ENCODE data around the gene SMG7. TPM values are rescaled to one million over a fixed set of nuclear protein-coding genes. Genes with fewer than 3 reads are reported as not detected.

Gene SMG7
- total RNA-seq, 1 donor from 2014 or later, result 41.4 TPM

- Mint-ChIP-seq H3K4me1 (ENCODE audit: unreplicated experiment) (no peaks in the 10 kb centered on the region), H3K27ac (ENCODE audit: unreplicated experiment) (no peak overlapping the region), H3K4me3 (ENCODE audit: unreplicated experiment) (no peak overlapping the region), H3K9me3 (ENCODE audit: unreplicated experiment) (no peaks in the 10 kb centered on the region), H3K27me3 (ENCODE audit: unreplicated experiment) (no peaks in the 10 kb centered on the region), H3K36me3 (ENCODE audit: unreplicated experiment) (peaks cover 38% of the 10 kb centered on the region)
- TF ChIP-seq, protein P1, sequence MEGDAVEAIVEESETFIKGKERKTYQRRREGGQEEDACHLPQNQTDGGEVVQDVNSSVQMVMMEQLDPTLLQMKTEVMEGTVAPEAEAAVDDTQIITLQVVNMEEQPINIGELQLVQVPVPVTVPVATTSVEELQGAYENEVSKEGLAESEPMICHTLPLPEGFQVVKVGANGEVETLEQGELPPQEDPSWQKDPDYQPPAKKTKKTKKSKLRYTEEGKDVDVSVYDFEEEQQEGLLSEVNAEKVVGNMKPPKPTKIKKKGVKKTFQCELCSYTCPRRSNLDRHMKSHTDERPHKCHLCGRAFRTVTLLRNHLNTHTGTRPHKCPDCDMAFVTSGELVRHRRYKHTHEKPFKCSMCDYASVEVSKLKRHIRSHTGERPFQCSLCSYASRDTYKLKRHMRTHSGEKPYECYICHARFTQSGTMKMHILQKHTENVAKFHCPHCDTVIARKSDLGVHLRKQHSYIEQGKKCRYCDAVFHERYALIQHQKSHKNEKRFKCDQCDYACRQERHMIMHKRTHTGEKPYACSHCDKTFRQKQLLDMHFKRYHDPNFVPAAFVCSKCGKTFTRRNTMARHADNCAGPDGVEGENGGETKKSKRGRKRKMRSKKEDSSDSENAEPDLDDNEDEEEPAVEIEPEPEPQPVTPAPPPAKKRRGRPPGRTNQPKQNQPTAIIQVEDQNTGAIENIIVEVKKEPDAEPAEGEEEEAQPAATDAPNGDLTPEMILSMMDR (IDR thresholded peaks at IDR 0.05), result no peak
- no peak for DNase-seq (ENCODE audit: extremely low spot score, unreplicated experiment)
Measured at GRCh38 chr1:183553331-183553730, 81.0 kb downstream of the SMG7 start.

DNA sequence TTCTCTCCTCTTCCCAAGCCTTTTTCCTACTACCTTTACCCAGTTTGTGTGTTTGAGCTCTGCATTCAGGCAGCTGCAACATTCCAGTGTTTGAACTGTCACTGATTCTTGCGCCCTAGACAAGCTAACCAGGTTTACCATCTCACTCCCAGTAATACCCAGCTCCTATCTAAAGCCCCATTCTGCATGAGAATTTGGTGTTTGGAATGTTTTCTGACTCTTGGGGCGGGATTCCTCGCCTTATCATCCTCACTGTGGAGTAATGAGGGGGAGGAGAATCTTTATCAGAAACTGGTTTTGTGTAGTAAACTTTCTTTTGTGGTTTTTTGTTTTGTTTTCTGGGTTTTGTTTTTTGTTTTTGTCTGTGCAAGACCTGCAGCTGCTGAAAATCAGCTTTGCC lies 81.5 kb downstream of the SMG7 start:
- TF ChIP-seq, protein P1 (IDR thresholded peaks at IDR 0.05), result no peak
- Mint-ChIP-seq H3K27ac (ENCODE audit: unreplicated experiment) (no peak overlapping the region), H3K27me3 (ENCODE audit: unreplicated experiment) (no peaks in the 10 kb centered on the region), H3K4me3 (ENCODE audit: unreplicated experiment) (no peak overlapping the region), H3K9me3 (ENCODE audit: unreplicated experiment) (no peaks in the 10 kb centered on the region), H3K4me1 (ENCODE audit: unreplicated experiment) (no peaks in the 10 kb centered on the region), H3K36me3 (ENCODE audit: unreplicated experiment) (peaks cover 39% of the 10 kb centered on the region)
- DNase-seq (ENCODE audit: extremely low spot score, unreplicated experiment), result no peak

DNA sequence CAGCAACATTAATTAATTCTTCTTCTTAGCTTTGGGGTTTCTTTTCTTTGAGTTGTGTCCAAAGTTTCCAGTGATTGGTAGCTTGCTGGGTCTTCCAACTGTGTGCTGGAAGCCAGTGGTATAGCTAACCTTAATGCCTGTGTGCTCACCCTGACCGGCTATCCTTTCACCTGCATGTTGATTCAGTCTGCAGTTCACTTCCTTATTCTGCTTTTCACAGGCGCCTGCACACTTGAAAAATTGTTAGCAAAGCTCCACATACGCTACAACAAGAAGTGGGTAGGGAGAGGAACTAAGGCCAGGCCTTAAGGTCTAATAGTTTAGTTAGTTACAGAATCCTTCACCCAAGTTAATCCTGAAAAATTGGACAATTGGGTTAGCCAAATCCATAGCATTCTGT lies 82.3 kb downstream of the SMG7 start:
- no peak overlapping the region for H3K4me3 Mint-ChIP-seq (ENCODE audit: unreplicated experiment)
- H3K36me3 Mint-ChIP-seq (ENCODE audit: unreplicated experiment), result peaks cover 38% of the 10 kb centered on the region
- TF ChIP-seq, protein P1 (IDR thresholded peaks at IDR 0.05), result no peak
- no peak overlapping the region for H3K27ac Mint-ChIP-seq (ENCODE audit: unreplicated experiment)
- H3K9me3 Mint-ChIP-seq (ENCODE audit: unreplicated experiment), result no peaks in the 10 kb centered on the region
- DNase-seq (ENCODE audit: extremely low spot score, unreplicated experiment), result no peak
- H3K27me3 Mint-ChIP-seq (ENCODE audit: unreplicated experiment), result no peaks in the 10 kb centered on the region
- no peaks in the 10 kb centered on the region for H3K4me1 Mint-ChIP-seq (ENCODE audit: unreplicated experiment)

DNA sequence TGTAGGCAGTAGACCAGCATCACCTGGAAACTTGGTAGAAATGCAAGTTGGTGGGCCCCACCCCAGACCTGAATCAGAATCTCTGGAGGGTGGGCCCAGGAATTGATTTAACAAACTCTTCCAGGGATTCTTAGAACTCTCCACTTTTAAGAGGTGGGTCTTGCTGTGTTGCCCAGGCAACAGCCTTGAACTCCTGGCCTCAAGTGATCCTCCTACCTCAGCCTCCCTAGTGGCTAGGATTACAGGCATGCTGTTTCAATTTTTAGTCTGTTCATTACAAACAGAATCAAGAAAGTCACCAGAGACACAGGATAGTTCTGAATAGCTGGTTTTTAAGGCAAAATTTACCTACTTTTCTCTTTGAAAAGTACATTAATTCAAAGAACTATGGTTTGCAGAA lies 86.8 kb downstream of the SMG7 start:
- Mint-ChIP-seq H3K27ac (ENCODE audit: unreplicated experiment) (no peak overlapping the region), H3K27me3 (ENCODE audit: unreplicated experiment) (no peaks in the 10 kb centered on the region), H3K9me3 (ENCODE audit: unreplicated experiment) (no peaks in the 10 kb centered on the region)

GRCh38 chr1:183562701-183563100 lies 90.4 kb downstream of the SMG7 start:
- DNase-seq (ENCODE audit: extremely low spot score, unreplicated experiment), result no peak
- Mint-ChIP-seq H3K27me3 (ENCODE audit: unreplicated experiment) (no peaks in the 10 kb centered on the region), H3K4me1 (ENCODE audit: unreplicated experiment) (no peaks in the 10 kb centered on the region), H3K9me3 (ENCODE audit: unreplicated experiment) (no peaks in the 10 kb centered on the region), H3K27ac (ENCODE audit: unreplicated experiment) (no peak overlapping the region), H3K36me3 (ENCODE audit: unreplicated experiment) (peaks cover 1% of the 10 kb centered on the region), H3K4me3 (ENCODE audit: unreplicated experiment) (no peak overlapping the region)
- TF ChIP-seq, protein P1 (IDR thresholded peaks at IDR 0.05), result no peak

More for the DNA sequence above, 86.8 kb downstream of the SMG7 start:
- TF ChIP-seq, protein P1 (IDR thresholded peaks at IDR 0.05), result no peak
- no peak for DNase-seq (ENCODE audit: extremely low spot score, unreplicated experiment)
- no peak overlapping the region for H3K4me3 Mint-ChIP-seq (ENCODE audit: unreplicated experiment)
- no peaks in the 10 kb centered on the region for H3K4me1 Mint-ChIP-seq (ENCODE audit: unreplicated experiment)
- H3K36me3 Mint-ChIP-seq (ENCODE audit: unreplicated experiment), result peaks cover 4% of the 10 kb centered on the region

All from osteocyte (in vitro differentiated cells).